BE2C (cell line): ENCODE results near the gene ZNF280B.

Source experiments
- DNase-seq: peaks from one replicate; pipeline ENCODE4 v3.0.0-alpha.2; 2020
- H3K27me3 ChIP-seq: fragments of 250-450 bp; sonication (Bioruptor Pico); 2 replicates; pipeline ENCODE4 v1.5.1; 2020; ENCODE audit warnings: mild to moderate bottlenecking
- H3K36me3 ChIP-seq: fragments of 250-450 bp; sonication (Bioruptor Pico); 2 replicates; pipeline ENCODE4 v1.5.1; 2020; ENCODE audit warnings: mild to moderate bottlenecking
- H3K4me1 ChIP-seq: fragments of 250-450 bp; sonication (Bioruptor Pico); 2 replicates; pipeline ENCODE4 v1.5.1; 2020
- H3K4me3 ChIP-seq: 2 replicates; pipeline ENCODE4 v1.5.1; 2011; ENCODE audit warnings: low read depth, low read length
- H3K9me3 ChIP-seq: fragments of 250-450 bp; sonication (Bioruptor Pico); 2 replicates; pipeline ENCODE4 v1.5.1; 2020
- TF ChIP-seq, protein P1 (sequence below): IDR thresholded peaks from 2 replicates; pipeline ENCODE4 v1.5.1; 2012; ENCODE audit warnings: mild to moderate bottlenecking, low read depth, low read length

Gene ZNF280B

DNA sequence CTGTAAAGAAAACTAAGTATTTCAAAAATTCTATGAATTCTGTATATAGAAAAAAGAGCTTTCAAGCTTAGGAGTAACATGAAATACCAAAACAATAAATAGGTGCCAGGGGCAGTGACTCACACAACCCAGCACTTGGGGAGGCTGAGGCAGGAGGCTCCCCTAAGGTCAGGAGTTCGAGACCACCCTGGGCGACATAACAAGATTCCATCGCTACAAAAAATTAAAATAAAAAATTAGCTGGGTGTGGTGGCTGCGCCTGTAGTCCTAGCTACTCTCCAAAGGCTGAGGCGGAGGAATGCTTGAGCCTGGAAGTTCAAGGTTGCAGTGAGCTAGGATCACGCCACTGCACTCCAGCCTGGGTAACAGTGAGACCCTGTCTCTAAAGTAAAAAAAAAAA is 21.5 kb downstream of the ZNF280B start:
- Histone ChIP-seq H3K36me3 (peaks cover 10% of the 10 kb centered on the region), H3K9me3 (no peaks in the 10 kb centered on the region), H3K27me3 (no peaks in the 10 kb centered on the region), H3K4me1 (no peaks in the 10 kb centered on the region), H3K4me3 (no peak overlapping the region)
- no peak for DNase-seq
- TF ChIP-seq, protein P1, sequence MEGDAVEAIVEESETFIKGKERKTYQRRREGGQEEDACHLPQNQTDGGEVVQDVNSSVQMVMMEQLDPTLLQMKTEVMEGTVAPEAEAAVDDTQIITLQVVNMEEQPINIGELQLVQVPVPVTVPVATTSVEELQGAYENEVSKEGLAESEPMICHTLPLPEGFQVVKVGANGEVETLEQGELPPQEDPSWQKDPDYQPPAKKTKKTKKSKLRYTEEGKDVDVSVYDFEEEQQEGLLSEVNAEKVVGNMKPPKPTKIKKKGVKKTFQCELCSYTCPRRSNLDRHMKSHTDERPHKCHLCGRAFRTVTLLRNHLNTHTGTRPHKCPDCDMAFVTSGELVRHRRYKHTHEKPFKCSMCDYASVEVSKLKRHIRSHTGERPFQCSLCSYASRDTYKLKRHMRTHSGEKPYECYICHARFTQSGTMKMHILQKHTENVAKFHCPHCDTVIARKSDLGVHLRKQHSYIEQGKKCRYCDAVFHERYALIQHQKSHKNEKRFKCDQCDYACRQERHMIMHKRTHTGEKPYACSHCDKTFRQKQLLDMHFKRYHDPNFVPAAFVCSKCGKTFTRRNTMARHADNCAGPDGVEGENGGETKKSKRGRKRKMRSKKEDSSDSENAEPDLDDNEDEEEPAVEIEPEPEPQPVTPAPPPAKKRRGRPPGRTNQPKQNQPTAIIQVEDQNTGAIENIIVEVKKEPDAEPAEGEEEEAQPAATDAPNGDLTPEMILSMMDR = no peak

DNA sequence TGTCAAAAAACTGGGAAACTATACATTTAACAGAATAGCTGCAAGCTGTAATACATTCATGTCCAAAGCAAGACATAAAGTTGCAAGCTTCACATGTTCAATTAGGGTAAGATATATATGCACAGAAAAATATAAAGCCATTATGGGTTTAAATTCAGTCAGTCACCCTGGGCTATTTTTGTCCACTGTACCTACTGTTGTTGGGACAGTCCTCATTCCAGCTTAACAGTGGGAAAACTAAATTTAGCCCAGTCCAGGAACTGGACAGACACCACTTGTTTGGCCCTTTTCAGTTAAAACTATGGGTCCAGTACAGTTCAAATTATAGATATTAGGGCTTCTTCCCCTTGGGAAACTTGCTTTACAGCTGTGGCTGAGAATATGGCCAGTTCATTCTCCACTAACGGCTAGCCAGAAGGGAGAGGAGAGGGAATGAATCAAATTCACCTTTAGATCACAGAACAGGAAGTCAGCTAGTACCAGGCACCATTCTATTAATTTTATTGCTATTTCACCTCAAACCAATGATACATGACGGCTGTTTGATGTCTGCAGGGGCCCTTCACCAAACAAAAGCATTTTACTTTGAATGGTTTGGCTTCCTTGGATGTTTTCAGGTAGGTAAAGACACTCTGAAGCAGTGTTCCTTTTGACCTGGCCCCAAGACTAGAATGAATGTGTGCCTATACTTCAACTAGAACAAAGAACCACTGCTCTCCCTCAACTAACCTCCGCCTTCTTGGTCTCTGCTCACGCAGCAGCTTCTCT is 22.2 kb downstream of the ZNF280B start:
- H3K36me3 ChIP-seq = peaks cover 4% of the 10 kb centered on the region; the same call in 1 of the 2 replicates
- DNase-seq = no peak
- no peaks in the 10 kb centered on the region for H3K9me3 ChIP-seq
- no peaks in the 10 kb centered on the region for H3K27me3 ChIP-seq
- no peaks in the 10 kb centered on the region for H3K4me1 ChIP-seq
- H3K4me3 ChIP-seq = no peak overlapping the region
- TF ChIP-seq, protein P1 = no peak

DNA sequence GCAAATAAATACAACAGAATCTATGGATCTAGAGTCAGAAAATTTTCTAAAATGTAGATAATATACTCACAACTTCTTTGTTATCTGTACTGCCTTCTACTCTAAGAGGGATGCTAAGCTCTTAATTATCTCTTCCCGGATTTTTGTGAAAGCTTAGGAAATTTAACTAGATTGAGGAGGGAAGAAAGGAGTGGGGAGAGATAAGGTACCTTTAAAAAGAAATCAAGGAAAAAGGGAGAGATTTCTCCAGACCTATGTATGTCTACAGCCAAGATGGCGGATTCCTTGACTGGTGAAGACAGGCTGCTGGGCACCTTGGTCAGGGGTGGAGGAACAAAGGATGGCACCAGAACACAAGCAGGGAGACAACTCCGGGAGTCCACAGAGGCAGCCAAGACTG is 23.0 kb downstream of the ZNF280B start:
- no peaks in the 10 kb centered on the region for H3K4me1 ChIP-seq
- DNase-seq = no peak
- no peaks in the 10 kb centered on the region for H3K9me3 ChIP-seq
- H3K27me3 ChIP-seq = no peaks in the 10 kb centered on the region
- TF ChIP-seq, protein P1 = no peak
- peaks cover 4% of the 10 kb centered on the region; the same call in 1 of the 2 replicates for H3K36me3 ChIP-seq
- no peak overlapping the region for H3K4me3 ChIP-seq

DNA sequence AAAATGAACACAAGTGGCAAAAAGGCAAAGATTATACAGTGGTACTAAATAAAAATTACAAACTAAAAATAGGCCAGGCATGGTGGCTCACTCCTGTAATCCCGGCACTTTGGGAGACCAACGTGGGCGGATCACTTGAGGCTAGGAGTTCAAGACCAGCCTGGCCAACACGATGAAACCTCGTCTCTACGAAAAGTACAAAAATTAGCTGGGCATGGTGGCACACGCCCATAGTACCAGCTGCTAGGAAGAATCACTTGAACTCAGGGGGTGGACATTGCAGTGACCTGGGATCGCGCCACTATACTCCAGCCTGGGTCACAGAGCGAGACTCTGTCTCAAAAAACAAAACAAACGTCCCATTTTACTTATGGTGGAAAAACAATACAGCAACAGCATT is 24.5 kb downstream of the ZNF280B start:
- DNase-seq = no peak
- no peaks in the 10 kb centered on the region for H3K4me1 ChIP-seq
- TF ChIP-seq, protein P1 = no peak
- H3K4me3 ChIP-seq = no peak overlapping the region
- H3K9me3 ChIP-seq = no peaks in the 10 kb centered on the region
- H3K27me3 ChIP-seq = no peaks in the 10 kb centered on the region
- H3K36me3 ChIP-seq = peaks cover 4% of the 10 kb centered on the region; the same call in 1 of the 2 replicates

DNA sequence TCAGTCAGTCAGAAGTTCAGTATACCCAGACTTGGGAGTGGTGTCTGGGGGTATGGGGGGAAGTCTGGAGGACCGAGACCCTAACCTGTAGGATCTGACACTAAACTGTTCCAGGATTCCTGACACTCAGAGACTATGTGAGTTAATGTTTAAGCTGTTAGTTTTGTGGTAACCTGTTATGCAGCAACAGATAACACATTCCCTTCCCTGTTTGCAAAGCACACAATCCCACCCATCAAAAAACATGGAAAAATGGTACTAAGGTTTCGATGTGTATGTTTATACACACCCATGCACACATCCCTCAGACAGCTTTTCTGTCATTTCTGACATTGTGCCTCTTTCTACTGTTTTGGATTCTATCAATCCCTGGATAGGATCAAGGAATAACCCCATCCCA is 27.6 kb downstream of the ZNF280B start:
- Histone ChIP-seq H3K4me1 (no peaks in the 10 kb centered on the region), H3K9me3 (no peaks in the 10 kb centered on the region), H3K27me3 (no peaks in the 10 kb centered on the region), H3K36me3 (no peaks in the 10 kb centered on the region), H3K4me3 (no peak overlapping the region)
- DNase-seq = no peak
- TF ChIP-seq, protein P1 = no peak

DNA sequence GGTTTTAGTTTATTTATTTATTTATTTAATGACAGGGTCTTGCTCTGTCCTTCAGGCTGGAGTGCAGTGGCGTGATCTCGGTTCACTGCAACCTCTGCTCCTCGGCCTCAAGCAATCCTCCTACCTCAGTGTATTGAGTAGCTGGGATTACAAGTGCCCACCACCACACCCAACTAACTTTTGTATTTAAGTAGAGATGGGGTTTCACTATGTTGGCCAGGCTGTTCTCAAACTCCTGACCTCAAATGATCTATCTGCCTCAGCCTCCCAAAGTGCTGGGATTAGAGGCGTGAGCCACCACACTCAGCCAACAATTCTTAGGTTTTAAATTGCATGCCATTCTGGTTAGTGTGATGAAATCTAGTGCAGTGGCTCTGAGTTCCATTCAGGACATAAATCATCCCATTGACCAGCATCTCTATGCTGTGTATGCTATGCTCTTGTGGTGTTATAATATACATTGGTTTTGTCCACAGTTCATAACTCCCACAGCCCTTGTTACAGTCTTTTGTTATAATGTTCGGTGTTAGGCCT is 28.5 kb downstream of the ZNF280B start:
- Histone ChIP-seq H3K9me3 (no peaks in the 10 kb centered on the region), H3K4me1 (no peaks in the 10 kb centered on the region), H3K27me3 (no peaks in the 10 kb centered on the region), H3K4me3 (no peak overlapping the region), H3K36me3 (no peaks in the 10 kb centered on the region)
- TF ChIP-seq, protein P1 = no peak
- DNase-seq = no peak
